ENCODE data around the gene TCTN3. TPM values are rescaled to one million over a fixed set of nuclear protein-coding genes. Genes with fewer than 3 reads are reported as not detected.
"Not testable (repeated sequence)": the region's sequence is repeated elsewhere in the genome, so short reads cannot be mapped to it uniquely, and the experiment has no call there.

TCTN3 gene
- total RNA-seq, 1 donor: 34.4 TPM

DNA sequence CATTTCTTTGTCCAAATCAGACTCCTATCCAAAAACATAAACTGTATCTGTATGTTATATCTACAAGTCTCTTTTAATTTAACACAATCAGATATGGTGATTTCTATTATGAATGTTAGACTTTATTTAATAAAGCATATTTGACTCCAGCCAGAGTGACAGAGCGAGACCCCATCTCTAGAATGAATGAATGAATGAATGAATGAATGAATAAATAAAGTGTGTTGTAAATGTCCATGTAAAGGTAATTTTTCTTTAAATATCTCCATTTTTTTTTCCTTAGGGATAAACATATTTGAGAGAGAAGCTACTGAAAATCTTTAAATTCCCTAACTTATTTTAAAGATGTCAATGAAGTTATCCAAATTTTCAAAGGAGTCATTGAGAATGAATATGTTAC, 19.1 kb downstream of the TCTN3 start:
- Histone ChIP-seq H3K27ac (ENCODE audit: low read depth, low read length) (no peak overlapping the region), H3K4me2 (ENCODE audit: insufficient read depth, low read length) (no peak overlapping the region), H2AFZ (ENCODE audit: low read length) (no peak overlapping the region), H3K79me2 (ENCODE audit: insufficient read depth, low read length) (no peaks in the 10 kb centered on the region), H3K27me3 (ENCODE audit: insufficient read depth, low read length) (no peaks in the 10 kb centered on the region), H3K4me3 (ENCODE audit: insufficient read depth, low read length) (no peak overlapping the region), H3K4me1 (ENCODE audit: insufficient read depth, low read length) (no peaks in the 10 kb centered on the region), H3K9me3 (ENCODE audit: low read depth, low read length) (no peaks in the 10 kb centered on the region), H3K36me3 (ENCODE audit: insufficient read depth, low read length) (peaks cover 19% of the 10 kb centered on the region), H4K20me1 (ENCODE audit: insufficient read depth, low read length) (no peaks in the 10 kb centered on the region)
- no peak for DNase-seq (ENCODE audit: insufficient read length, low spot score, missing footprints)
- TF ChIP-seq, protein P1, sequence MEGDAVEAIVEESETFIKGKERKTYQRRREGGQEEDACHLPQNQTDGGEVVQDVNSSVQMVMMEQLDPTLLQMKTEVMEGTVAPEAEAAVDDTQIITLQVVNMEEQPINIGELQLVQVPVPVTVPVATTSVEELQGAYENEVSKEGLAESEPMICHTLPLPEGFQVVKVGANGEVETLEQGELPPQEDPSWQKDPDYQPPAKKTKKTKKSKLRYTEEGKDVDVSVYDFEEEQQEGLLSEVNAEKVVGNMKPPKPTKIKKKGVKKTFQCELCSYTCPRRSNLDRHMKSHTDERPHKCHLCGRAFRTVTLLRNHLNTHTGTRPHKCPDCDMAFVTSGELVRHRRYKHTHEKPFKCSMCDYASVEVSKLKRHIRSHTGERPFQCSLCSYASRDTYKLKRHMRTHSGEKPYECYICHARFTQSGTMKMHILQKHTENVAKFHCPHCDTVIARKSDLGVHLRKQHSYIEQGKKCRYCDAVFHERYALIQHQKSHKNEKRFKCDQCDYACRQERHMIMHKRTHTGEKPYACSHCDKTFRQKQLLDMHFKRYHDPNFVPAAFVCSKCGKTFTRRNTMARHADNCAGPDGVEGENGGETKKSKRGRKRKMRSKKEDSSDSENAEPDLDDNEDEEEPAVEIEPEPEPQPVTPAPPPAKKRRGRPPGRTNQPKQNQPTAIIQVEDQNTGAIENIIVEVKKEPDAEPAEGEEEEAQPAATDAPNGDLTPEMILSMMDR (IDR thresholded peaks at IDR 0.05; ENCODE audit: extremely low read depth, low read depth, low read length): no peak

DNA sequence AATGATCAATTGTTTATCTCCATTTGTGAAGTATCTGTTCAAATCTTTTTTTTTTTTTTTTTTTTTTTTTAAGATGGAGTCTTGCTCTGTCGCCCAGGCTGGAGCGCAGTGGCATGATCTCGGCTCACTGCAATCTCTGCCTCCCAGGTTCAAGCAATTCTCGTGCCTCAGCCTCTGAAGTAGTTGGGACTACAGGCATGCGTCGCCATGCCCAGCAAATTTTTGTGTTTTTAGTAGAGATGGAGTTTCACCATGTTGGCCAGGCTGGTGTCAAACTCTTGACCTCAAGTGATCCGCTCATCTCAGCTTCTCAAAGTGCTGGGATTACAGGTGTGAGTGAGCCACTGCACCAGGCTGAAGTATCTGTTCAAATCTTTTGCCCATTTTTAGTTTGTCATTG, 21.1 kb downstream of the TCTN3 start:
- H2AFZ ChIP-seq (ENCODE audit: low read length); H3K4me1 ChIP-seq (ENCODE audit: insufficient read depth, low read length); H3K27me3 ChIP-seq (ENCODE audit: insufficient read depth, low read length); DNase-seq (ENCODE audit: insufficient read length, low spot score, missing footprints); H3K4me2 ChIP-seq (ENCODE audit: insufficient read depth, low read length); H4K20me1 ChIP-seq (ENCODE audit: insufficient read depth, low read length); H3K79me2 ChIP-seq (ENCODE audit: insufficient read depth, low read length); H3K9me3 ChIP-seq (ENCODE audit: low read depth, low read length); H3K27ac ChIP-seq (ENCODE audit: low read depth, low read length); H3K4me3 ChIP-seq (ENCODE audit: insufficient read depth, low read length): not testable (repeated sequence)
- peaks cover 17% of the 10 kb centered on the region for H3K36me3 ChIP-seq (ENCODE audit: insufficient read depth, low read length)

DNA sequence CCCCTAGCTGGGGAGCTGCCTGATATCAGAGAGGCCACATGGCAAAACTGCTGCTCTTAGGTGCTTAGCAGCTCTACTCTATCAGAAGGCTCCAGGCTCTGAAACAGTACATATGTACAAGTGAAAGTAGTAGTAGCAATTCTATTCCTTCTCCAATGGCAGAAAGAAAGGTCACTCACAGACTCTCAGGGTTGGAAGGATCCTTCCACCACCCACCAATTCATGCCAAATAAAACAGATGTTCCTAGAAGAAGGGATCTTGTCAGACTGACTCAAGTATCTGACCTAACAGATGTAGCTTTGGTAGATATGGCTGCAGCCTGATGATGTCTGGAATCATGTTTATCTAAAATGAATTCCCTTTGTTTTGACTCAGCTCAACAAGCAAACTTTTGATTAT, 29.2 kb downstream of the TCTN3 start:
- H3K4me1 ChIP-seq (ENCODE audit: insufficient read depth, low read length): peaks cover 7% of the 10 kb centered on the region
- H3K27me3 ChIP-seq (ENCODE audit: insufficient read depth, low read length): no peaks in the 10 kb centered on the region
- no peak overlapping the region for H2AFZ ChIP-seq (ENCODE audit: low read length)
- H3K79me2 ChIP-seq (ENCODE audit: insufficient read depth, low read length): no peaks in the 10 kb centered on the region
- no peaks in the 10 kb centered on the region for H3K9me3 ChIP-seq (ENCODE audit: low read depth, low read length)
- H4K20me1 ChIP-seq (ENCODE audit: insufficient read depth, low read length): no peaks in the 10 kb centered on the region
- no peak overlapping the region for H3K27ac ChIP-seq (ENCODE audit: low read depth, low read length)
- H3K4me3 ChIP-seq (ENCODE audit: insufficient read depth, low read length): no peak overlapping the region
- TF ChIP-seq, protein P1 (IDR thresholded peaks at IDR 0.05; ENCODE audit: extremely low read depth, low read depth, low read length): no peak
- no peak for DNase-seq (ENCODE audit: insufficient read length, low spot score, missing footprints)
- H3K36me3 ChIP-seq (ENCODE audit: insufficient read depth, low read length): peaks cover 12% of the 10 kb centered on the region
- H3K4me2 ChIP-seq (ENCODE audit: insufficient read depth, low read length): no peak overlapping the region

DNA sequence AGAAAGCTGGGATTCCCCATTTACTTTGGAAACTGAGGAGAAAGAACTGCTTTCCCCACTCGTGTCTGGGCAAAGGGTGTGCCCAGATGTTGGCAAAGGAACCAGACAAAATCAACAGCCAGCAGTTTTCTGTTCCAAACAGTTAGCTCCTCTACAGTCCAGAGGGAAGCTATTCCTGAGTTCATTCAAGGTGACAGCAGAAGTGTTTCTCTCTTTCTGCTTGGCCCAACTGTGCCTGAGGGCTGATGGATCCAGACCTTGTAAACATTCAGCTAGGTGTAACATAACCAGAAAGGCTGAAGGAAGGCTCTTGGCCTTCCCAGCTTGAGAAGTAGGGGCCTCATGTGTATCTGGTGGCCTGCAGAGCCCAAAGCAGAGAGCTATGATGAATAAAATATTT, 30.2 kb downstream of the TCTN3 start:
- Histone ChIP-seq H3K4me3 (ENCODE audit: insufficient read depth, low read length) (no peak overlapping the region), H2AFZ (ENCODE audit: low read length) (no peak overlapping the region), H3K79me2 (ENCODE audit: insufficient read depth, low read length) (no peaks in the 10 kb centered on the region), H3K4me2 (ENCODE audit: insufficient read depth, low read length) (no peak overlapping the region), H3K9me3 (ENCODE audit: low read depth, low read length) (no peaks in the 10 kb centered on the region), H4K20me1 (ENCODE audit: insufficient read depth, low read length) (no peaks in the 10 kb centered on the region), H3K27me3 (ENCODE audit: insufficient read depth, low read length) (no peaks in the 10 kb centered on the region), H3K4me1 (ENCODE audit: insufficient read depth, low read length) (peaks cover 7% of the 10 kb centered on the region), H3K36me3 (ENCODE audit: insufficient read depth, low read length) (peaks cover 10% of the 10 kb centered on the region), H3K27ac (ENCODE audit: low read depth, low read length) (no peak overlapping the region)
- TF ChIP-seq, protein P1 (IDR thresholded peaks at IDR 0.05; ENCODE audit: extremely low read depth, low read depth, low read length): no peak
- no peak for DNase-seq (ENCODE audit: insufficient read length, low spot score, missing footprints)
